ENCODE measurements around the gene CEP131. TPM values are rescaled to one million over a fixed set of nuclear protein-coding genes. Genes with fewer than 3 reads are reported as not detected.

The CEP131 gene
- total RNA-seq, 2 donors from 2014 or later: 9.9 to 22.7 TPM

DNA sequence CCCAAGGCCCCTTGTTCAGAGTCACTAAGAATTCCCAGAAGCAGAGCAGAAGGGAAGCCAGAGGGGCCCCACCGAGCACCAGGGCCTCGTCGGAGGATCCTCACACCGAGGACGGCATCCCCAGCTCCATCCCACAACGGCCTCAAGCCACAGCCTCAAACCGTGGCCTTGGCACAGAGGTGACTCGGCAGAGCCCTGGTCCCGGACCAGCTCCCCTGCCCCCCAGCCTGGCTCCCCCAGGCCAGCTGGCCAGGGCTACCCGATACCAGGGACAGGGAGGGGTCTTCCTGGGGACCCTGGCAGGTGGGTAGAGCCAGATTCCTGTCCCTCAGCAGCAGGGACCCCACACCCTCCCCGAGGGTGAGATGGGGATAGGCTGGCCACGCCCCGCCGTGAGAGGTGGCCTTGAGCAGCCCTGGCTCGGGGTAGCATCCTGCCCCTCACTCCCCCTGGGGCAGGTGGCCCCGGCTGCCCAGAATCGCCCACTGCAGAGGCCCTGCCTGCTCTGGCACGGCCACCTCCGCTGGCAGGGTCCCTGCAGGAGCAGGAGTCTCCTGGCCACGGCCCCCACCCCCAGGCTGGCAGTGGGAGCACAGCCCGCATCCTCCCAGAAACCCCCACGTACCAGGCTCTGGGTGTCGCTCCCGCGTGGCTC lies 63.0 kb downstream of the CEP131 start:
- no peak for DNase-seq
- 50 to 58% methylated on average over 1 to 17 of the region's 25 CpGs for WGBS, 2 donors
- Histone ChIP-seq H3K4me3 (no peak overlapping the region), H3K27me3 (no peaks in the 10 kb centered on the region), H3K9me3 (no peaks in the 10 kb centered on the region), H3K27ac (peak overlapping the region in 2 of 4 donors; percentile 31 to 82), H3K4me1 (peaks cover 50% of the 10 kb centered on the region), H3K36me3 (replicated peaks in 1 of 2; ENCODE audit: insufficient read depth in 1 of 2, low read depth in 2 of 2) (no peaks in the 10 kb centered on the region)
- TF ChIP-seq, protein P1, sequence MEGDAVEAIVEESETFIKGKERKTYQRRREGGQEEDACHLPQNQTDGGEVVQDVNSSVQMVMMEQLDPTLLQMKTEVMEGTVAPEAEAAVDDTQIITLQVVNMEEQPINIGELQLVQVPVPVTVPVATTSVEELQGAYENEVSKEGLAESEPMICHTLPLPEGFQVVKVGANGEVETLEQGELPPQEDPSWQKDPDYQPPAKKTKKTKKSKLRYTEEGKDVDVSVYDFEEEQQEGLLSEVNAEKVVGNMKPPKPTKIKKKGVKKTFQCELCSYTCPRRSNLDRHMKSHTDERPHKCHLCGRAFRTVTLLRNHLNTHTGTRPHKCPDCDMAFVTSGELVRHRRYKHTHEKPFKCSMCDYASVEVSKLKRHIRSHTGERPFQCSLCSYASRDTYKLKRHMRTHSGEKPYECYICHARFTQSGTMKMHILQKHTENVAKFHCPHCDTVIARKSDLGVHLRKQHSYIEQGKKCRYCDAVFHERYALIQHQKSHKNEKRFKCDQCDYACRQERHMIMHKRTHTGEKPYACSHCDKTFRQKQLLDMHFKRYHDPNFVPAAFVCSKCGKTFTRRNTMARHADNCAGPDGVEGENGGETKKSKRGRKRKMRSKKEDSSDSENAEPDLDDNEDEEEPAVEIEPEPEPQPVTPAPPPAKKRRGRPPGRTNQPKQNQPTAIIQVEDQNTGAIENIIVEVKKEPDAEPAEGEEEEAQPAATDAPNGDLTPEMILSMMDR (IDR thresholded peaks at IDR 0.05): no peak
- no peak for TF ChIP-seq POLR2A (IDR thresholded peaks at IDR 0.05)
- intact Hi-C loops (cut with DNase I): no loop called here
- ATAC-seq: no peak

DNA sequence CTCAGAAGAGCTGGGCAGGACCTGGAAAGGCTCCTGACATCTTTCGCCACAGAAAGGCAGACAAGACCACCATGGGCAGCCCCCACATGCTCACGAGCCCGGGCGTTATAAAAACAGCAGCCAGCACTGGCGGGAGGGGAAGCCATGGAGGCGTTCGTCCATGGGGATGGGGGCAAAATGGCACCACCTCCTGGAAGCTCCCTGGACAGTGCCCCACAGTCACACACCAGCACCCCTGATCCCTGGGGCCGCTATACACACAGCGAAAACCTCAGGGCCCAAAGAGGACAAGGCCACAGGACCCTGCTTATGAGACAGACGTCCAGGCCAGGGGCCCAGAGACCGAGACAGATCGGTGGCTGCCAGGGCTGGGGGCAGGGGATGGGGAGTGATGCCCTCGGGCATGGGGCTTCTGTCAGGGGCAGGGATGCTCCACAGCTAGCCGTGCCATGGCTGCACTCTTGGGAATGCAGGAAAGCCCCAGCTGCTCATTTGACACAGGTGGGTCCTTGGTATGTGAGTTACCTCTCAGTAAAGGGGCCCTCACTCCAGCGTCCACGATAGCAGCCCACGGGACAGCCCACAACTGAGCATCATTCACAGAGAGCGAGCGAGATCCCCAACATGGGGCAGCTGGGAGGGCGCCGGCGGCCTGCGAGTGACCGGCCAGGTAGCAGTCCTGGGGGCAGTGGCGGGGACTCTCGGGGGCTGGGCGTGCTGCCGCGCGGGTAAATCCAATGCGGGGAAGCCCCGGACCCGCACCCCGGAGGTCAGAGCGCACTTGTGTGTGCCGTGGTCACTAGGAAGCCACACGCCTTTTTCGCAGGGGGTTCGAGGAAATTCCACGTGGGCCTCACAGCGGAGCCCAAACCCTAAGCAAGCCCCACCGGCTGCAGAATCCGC lies 63.8 kb downstream of the CEP131 start:
- Histone ChIP-seq H3K9me3 (no peaks in the 10 kb centered on the region), H3K4me3 (no peak overlapping the region), H3K36me3 (replicated peaks in 1 of 2; ENCODE audit: insufficient read depth in 1 of 2, low read depth in 2 of 2) (no peaks in the 10 kb centered on the region), H3K27me3 (no peaks in the 10 kb centered on the region), H3K27ac (no peak overlapping the region), H3K4me1 (peaks cover 42% of the 10 kb centered on the region)
- no peak for ATAC-seq
- DNase-seq: no peak
- TF ChIP-seq, protein P1 (IDR thresholded peaks at IDR 0.05): no peak
- no peak for TF ChIP-seq POLR2A (IDR thresholded peaks at IDR 0.05)
- intact Hi-C loops (cut with DNase I): no loop called here
- WGBS, 2 donors: 89 to 90% methylated on average over 12 to 42 of the region's 43 CpGs

DNA sequence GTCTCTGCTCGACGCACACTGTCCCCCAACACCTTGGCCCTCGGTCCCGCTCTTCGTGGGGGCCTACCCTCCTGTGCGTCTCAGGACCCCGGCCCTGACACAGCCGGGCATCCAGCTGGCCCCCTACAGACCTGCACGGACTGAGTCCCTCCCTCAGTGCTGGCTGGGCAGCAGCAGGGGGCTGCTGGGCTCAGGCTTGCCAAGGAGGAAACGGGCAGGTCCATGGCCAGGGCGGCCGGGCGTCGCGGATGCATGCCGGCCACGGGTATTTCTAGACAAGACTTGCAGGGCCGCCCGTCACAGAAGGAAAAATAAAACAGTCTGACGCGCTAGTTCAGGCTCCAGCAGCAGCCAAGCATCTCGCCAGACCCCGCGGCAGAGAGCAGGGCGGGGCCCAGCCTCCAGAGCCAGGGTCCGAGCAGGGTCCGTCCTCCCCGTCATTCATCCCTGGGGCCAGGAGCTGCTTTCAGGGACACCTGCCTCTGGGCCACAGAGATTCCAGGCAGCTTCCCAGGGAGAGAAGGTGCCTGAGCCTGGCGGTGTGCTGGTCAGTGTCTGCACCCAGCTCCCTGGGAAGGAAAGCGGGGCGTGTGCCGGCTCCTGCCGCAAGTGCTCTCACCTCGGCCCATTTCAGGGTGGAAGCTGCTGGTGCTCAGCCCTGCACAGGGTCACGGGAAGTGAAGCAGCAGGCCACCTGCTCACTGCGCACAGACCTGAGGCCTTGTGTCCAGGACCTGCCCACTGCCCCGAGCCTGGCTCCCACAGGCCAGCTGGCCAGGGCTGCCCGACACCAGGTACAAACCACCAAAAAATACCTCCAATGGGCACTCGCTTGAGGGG lies 64.7 kb downstream of the CEP131 start:
- intact Hi-C loops (cut with DNase I): no loop called here
- H3K27me3 ChIP-seq: no peaks in the 10 kb centered on the region
- WGBS, 2 donors: 85 to 93% methylated on average over 24 to 37 of the region's 39 CpGs
- DNase-seq (no peak), ATAC-seq (no peak)
- no peak overlapping the region for H3K4me3 ChIP-seq
- no peak overlapping the region for H3K27ac ChIP-seq
- TF ChIP-seq, protein P1 (IDR thresholded peaks at IDR 0.05): no peak
- no peak for TF ChIP-seq POLR2A (IDR thresholded peaks at IDR 0.05)
- H3K9me3 ChIP-seq: no peaks in the 10 kb centered on the region
- H3K36me3 ChIP-seq (replicated peaks in 1 of 2; ENCODE audit: insufficient read depth in 1 of 2, low read depth in 2 of 2): no peaks in the 10 kb centered on the region
- H3K4me1 ChIP-seq: peaks cover 33% of the 10 kb centered on the region

DNA sequence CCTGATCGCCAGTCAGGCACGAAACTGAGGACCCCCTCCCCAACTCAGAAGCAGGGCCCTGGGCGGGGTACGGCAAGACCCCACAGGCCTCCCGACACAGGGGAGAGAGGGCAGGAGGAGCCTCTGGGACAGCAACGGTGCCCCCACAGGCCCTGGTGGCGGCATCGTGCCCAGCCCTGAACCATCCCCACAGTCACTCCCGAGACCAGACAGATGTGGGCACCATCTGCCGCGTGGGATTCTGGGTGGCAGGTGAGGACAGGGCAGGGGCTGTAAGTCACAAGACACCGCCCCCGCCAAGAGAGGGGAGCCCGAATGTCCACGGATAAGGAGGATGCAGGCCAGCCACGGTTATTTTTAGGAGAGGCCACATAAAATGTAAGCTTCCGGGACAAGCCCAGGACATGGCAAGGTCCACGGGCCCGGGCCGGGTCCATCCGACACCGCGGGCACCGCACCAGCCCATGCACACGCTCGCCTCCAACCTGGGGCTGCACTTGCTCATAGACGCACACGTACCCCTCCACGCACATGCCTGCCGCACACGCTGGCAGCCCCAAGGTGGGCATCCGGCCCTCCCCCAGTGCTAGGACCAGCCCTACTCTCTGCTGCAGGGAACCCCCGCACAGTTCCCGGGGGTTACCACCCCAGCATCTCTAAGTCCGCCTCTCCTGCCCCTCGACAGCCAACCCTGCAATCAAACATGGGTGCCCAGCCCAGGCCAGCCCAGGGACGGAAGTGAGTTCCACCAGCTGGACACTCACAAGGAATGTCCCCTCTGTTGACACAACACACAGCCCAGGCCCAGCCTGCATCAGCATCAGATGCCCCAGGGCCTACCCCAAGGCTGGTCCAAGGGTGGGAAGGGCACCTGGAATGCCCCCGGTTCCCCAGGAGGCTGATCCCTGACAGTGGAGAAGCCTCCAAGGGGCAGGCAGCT lies 65.6 kb downstream of the CEP131 start:
- H3K4me1 ChIP-seq: peaks cover 24% of the 10 kb centered on the region
- DNase-seq: no peak
- intact Hi-C loops (cut with DNase I): no loop called here

More for the DNA sequence above, 65.6 kb downstream of the CEP131 start:
- H3K27me3 ChIP-seq: no peaks in the 10 kb centered on the region
- no peaks in the 10 kb centered on the region for H3K9me3 ChIP-seq
- 89 to 94% methylated on average over 15 to 30 of the region's 38 CpGs for WGBS, 2 donors
- H3K4me3 ChIP-seq: no peak overlapping the region
- H3K27ac ChIP-seq: no peak overlapping the region
- ATAC-seq: no peak
- TF ChIP-seq, protein P1 (IDR thresholded peaks at IDR 0.05): no peak
- no peak for TF ChIP-seq POLR2A (IDR thresholded peaks at IDR 0.05)
- H3K36me3 ChIP-seq (replicated peaks in 1 of 2; ENCODE audit: insufficient read depth in 1 of 2, low read depth in 2 of 2): no peaks in the 10 kb centered on the region

Data from body of pancreas (tissue), 4 donors.